CD8-positive, alpha-beta memory T cell (primary cell): ENCODE results near the gene TMEM235. TPM values are rescaled to one million over a fixed set of nuclear protein-coding genes. Genes with fewer than 3 reads are reported as not detected.
A peak's percentile ranks its signal among the peaks of the same experiment; 100 is the strongest.

Experiments
- CTCF ChIA-PET: fragments of 350-600 bp; sonication (Branson Sonifier 250); formaldehyde crosslinking; loops from one replicate; lab custom pipeline; 2021; ENCODE audit warnings: antibody characterized with exemption; lab: Charles Lee
- POLR2A ChIA-PET: fragments of 350-600 bp; sonication (Branson Sonifier 250); formaldehyde crosslinking; loops from one replicate; lab custom pipeline; 2021; ENCODE audit warnings: antibody characterized with exemption; lab: Charles Lee
- DNase-seq, 5 donors: peaks; one replicate each; pipeline versions ENCODE4 v3.0.0 to v3.0.0-alpha.2; 2020 to 2022; ENCODE audit warnings: mixed read lengths in 1 of 5
- H3K27ac ChIP-seq: one replicate; pipeline ENCODE4 v1.7.0; 2013; ENCODE audit warnings: low read depth, mild to moderate bottlenecking, low read length, moderate library complexity
- H3K27me3 ChIP-seq: 2 replicates; pipeline ENCODE4 v1.7.0; 2013; ENCODE audit warnings: low read length, mild to moderate bottlenecking; ENCODE audit not compliant: insufficient read depth, poor library complexity, severe bottlenecking
- H3K36me3 ChIP-seq: 2 replicates; pipeline ENCODE4 v1.7.0; 2013; ENCODE audit warnings: mild to moderate bottlenecking, low read length, moderate library complexity; ENCODE audit not compliant: insufficient read depth
- H3K4me1 ChIP-seq: 2 replicates; pipeline ENCODE4 v1.7.0; 2013; ENCODE audit warnings: mild to moderate bottlenecking, low read length, moderate library complexity; ENCODE audit not compliant: insufficient read depth
- H3K4me3 ChIP-seq: 2 replicates; pipeline ENCODE4 v1.7.0; 2013; ENCODE audit warnings: mild to moderate bottlenecking, low read length
- H3K9me3 ChIP-seq: 2 replicates; pipeline ENCODE4 v1.7.0; 2013; ENCODE audit warnings: mild to moderate bottlenecking, low read length
- H3K27ac Mint-ChIP-seq, 8 donors: one replicate each; pipeline ENCODE4 v1.8.0; 2020 to 2021; ENCODE audit warnings: mixed read lengths in 8 of 8, mild to moderate bottlenecking in 6 of 8, inconsistent platforms in 3 of 8, moderate library complexity in 3 of 8
- H3K27me3 Mint-ChIP-seq, 2 donors: one replicate each; pipeline ENCODE4 v1.8.0; 2020 to 2021; ENCODE audit warnings: mixed read lengths in 2 of 2, mild to moderate bottlenecking in 1 of 2, moderate library complexity in 1 of 2
- H3K36me3 Mint-ChIP-seq, 3 donors: one replicate each; pipeline ENCODE4 v1.8.0; 2020 to 2021; ENCODE audit warnings: mixed read lengths in 3 of 3, inconsistent platforms in 1 of 3, mild to moderate bottlenecking in 1 of 3
- H3K4me1 Mint-ChIP-seq, 3 donors: one replicate each; pipeline ENCODE4 v1.8.0; 2020 to 2021; ENCODE audit warnings: mixed read lengths in 3 of 3, inconsistent platforms in 1 of 3, mild to moderate bottlenecking in 1 of 3
- H3K4me3 Mint-ChIP-seq, 7 donors: one replicate each; pipeline ENCODE4 v1.8.0; 2020 to 2021; ENCODE audit warnings: mixed read lengths in 7 of 7, mild to moderate bottlenecking in 6 of 7, moderate library complexity in 4 of 7, inconsistent platforms in 2 of 7
- H3K9me3 Mint-ChIP-seq, 5 donors: one replicate each; pipeline ENCODE4 v1.8.0; 2020 to 2022; ENCODE audit warnings: mixed read lengths in 5 of 5, mild to moderate bottlenecking in 3 of 5, moderate library complexity in 2 of 5, inconsistent platforms in 1 of 5
- polyA plus RNA-seq: library from polyadenylated mRNA; unstranded; fragments of 300-500 nt; fragmentation: Illumina TruSeq; gene quantifications from one replicate; pipeline ENCODE4 v1.2.3, GENCODE V29; 2021
- total RNA-seq, 2 experiments: library from RNA; stranded (reverse); gene quantifications; one replicate each; pipeline ENCODE4 v1.2.3, GENCODE V29; 2021

Gene TMEM235
- not detected for total RNA-seq
- not detected for polyA plus RNA-seq

GRCh38 chr17:78230996-78231935 is at the start of gene TMEM235:
Gene TMEM235 (plus strand): TSS chr17:78231631. CDS start chr17:78232024, 393 bp downstream.
- no peak within 1 kb of the TSS for H3K27ac Mint-ChIP-seq
- H3K36me3 Mint-ChIP-seq: no peaks in the 10 kb centered on the region
- peak within 1 kb of the TSS in 1 of 7 donors; percentile 14 for H3K4me3 Mint-ChIP-seq
- no peaks in the 10 kb centered on the region for H3K4me1 ChIP-seq
- no peak within 1 kb of the TSS for H3K27ac ChIP-seq
- H3K36me3 ChIP-seq: no peaks in the 10 kb centered on the region
- CTCF ChIA-PET: no interaction called here
- POLR2A ChIA-PET: no interaction called here
- peaks cover 27 to 36% of the 10 kb centered on the region in 2 donors for H3K27me3 Mint-ChIP-seq
- no peak for DNase-seq
- H3K4me1 Mint-ChIP-seq: peaks cover 3 to 13% (median 9%) of the 10 kb centered on the region in 3 donors
- no peak within 1 kb of the TSS for H3K4me3 ChIP-seq
- no peaks in the 10 kb centered on the region for H3K9me3 ChIP-seq
- H3K27me3 ChIP-seq: peaks cover 12% of the 10 kb centered on the region
- H3K9me3 Mint-ChIP-seq: no peaks in the 10 kb centered on the region

- no peaks in the 10 kb centered on the region for H3K27me3 Mint-ChIP-seq
- ChIA-PET POLR2A (interaction anchor here (0.7 kb wide), 1 partner anchor 44 kb away, joined by 7 read pairs; no protein-coding TSS in a partner anchor), CTCF (no interaction called here)
- H3K27ac Mint-ChIP-seq: no peak overlapping the region
- no peaks in the 10 kb centered on the region for H3K9me3 ChIP-seq
- H3K9me3 Mint-ChIP-seq: no peaks in the 10 kb centered on the region
- no peak overlapping the region for H3K4me3 Mint-ChIP-seq
- no peak overlapping the region for H3K4me3 ChIP-seq
- H3K4me1 ChIP-seq: peaks cover 4% of the 10 kb centered on the region
- H3K27ac ChIP-seq: no peak overlapping the region
- no peak for DNase-seq
- no peaks in the 10 kb centered on the region for H3K36me3 Mint-ChIP-seq
- no peaks in the 10 kb centered on the region for H3K36me3 ChIP-seq
- no peaks in the 10 kb centered on the region for H3K27me3 ChIP-seq
- H3K4me1 Mint-ChIP-seq: peaks cover 13 to 22% (median 21%) of the 10 kb centered on the region in 3 donors
Measured at GRCh38 chr17:78182504-78182903, 48.9 kb upstream of the TMEM235 start.

- Mint-ChIP-seq H3K27ac (peak overlapping the region in 2 of 8 donors; percentile 17 to 65), H3K9me3 (no peaks in the 10 kb centered on the region), H3K4me3 (no peak overlapping the region), H3K36me3 (no peaks in the 10 kb centered on the region), H3K27me3 (no peaks in the 10 kb centered on the region), H3K4me1 (peaks cover 15 to 27% (median 25%) of the 10 kb centered on the region in 3 donors)
- ChIA-PET POLR2A (no interaction called here), CTCF (no interaction called here)
- Histone ChIP-seq H3K4me1 (peaks cover 6% of the 10 kb centered on the region), H3K4me3 (no peak overlapping the region), H3K36me3 (no peaks in the 10 kb centered on the region), H3K27ac (no peak overlapping the region), H3K27me3 (no peaks in the 10 kb centered on the region), H3K9me3 (no peaks in the 10 kb centered on the region)
- no peak for DNase-seq
Measured at GRCh38 chr17:78183916-78184315, 47.5 kb upstream of the TMEM235 start.

GRCh38 chr17:78184351-78184750 is 47.1 kb upstream of the TMEM235 start:
- Histone ChIP-seq H3K4me1 (peaks cover 6% of the 10 kb centered on the region), H3K9me3 (no peaks in the 10 kb centered on the region), H3K27ac (no peak overlapping the region), H3K36me3 (no peaks in the 10 kb centered on the region), H3K27me3 (no peaks in the 10 kb centered on the region), H3K4me3 (no peak overlapping the region)
- Mint-ChIP-seq H3K27ac (no peak overlapping the region), H3K36me3 (no peaks in the 10 kb centered on the region), H3K9me3 (no peaks in the 10 kb centered on the region), H3K4me3 (no peak overlapping the region), H3K27me3 (no peaks in the 10 kb centered on the region), H3K4me1 (peaks cover 15 to 27% (median 25%) of the 10 kb centered on the region in 3 donors)
- DNase-seq: no peak
- ChIA-PET CTCF (no interaction called here), POLR2A (no interaction called here)

DNA sequence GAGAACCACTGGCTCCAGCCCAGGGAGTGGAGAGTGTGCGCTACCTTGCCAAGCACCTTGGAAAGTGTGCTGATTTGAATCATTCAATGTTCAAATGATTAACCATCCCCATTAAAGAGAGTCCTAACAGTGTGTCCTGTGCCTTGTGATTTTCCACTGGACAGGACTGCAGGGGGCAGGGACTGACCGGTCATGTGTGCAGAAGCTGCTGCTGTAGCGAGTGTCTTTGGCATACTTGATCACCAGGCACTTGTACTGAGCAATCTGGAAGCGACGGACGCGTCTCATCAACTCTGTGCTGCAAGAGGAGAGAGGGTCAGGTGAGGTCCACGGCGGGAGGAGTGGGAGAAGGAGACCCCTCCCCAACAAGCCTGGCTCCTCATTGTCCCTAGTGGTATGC is 46.6 kb upstream of the TMEM235 start:
- Mint-ChIP-seq H3K36me3 (no peaks in the 10 kb centered on the region), H3K4me3 (peak overlapping the region in 5 of 7 donors; percentile 18 to 70 (median 42)), H3K27ac (peak overlapping the region in 3 of 8 donors; percentile 51 to 70 (median 60)), H3K9me3 (no peaks in the 10 kb centered on the region), H3K27me3 (no peaks in the 10 kb centered on the region), H3K4me1 (peaks cover 15 to 27% (median 25%) of the 10 kb centered on the region in 3 donors)
- CTCF ChIA-PET: interaction anchor here (1.2 kb wide), 1 partner anchor 51 kb away, joined by 4 read pairs; no protein-coding TSS in a partner anchor
- H3K36me3 ChIP-seq: no peaks in the 10 kb centered on the region
- no peaks in the 10 kb centered on the region for H3K27me3 ChIP-seq
- DNase-seq: no peak
- no peak overlapping the region for H3K27ac ChIP-seq
- POLR2A ChIA-PET: no interaction called here
- H3K4me1 ChIP-seq: peaks cover 6% of the 10 kb centered on the region
- no peaks in the 10 kb centered on the region for H3K9me3 ChIP-seq
- no peak overlapping the region for H3K4me3 ChIP-seq

DNA sequence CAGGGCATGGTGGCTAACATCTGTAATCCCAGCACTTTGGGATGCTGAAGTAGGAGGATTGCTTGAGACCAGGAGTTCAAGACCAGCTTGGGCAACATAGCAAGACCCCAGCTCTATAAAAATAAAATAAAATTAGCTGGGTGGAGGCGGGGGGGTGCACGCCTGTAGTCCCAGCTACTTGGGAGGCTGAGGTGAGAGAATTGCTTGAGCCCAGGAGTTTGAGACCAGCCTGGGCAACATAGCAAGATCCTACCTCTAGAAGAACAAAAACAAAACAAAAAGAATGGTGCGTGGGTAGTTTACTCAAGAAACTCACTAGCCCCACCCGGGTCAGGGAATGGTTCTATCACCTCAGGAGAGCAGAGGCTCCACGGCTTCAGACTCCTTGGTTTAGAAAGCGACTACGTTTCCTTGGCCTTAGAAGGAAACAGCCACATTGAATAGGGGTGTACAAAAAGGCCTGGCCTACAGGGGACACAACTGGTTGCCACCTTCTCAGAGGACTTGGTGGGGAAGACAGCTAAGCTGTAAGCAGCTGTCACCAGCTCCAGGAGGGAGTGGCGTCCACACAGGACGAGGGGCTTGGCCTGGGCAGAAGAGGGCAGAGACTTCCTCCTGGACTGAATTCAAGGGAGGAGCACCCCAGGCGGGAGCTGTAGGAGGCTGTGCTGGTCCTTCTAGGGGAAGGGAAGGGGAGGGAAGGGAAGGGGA is 45.3 kb upstream of the TMEM235 start:
- peak overlapping the region in 2 of 8 donors; percentile 58 to 78 for H3K27ac Mint-ChIP-seq
- Histone ChIP-seq H3K4me3 (no peak overlapping the region), H3K4me1 (peaks cover 6% of the 10 kb centered on the region), H3K9me3 (no peaks in the 10 kb centered on the region), H3K27ac (peak overlapping the region; percentile 18), H3K36me3 (no peaks in the 10 kb centered on the region), H3K27me3 (no peaks in the 10 kb centered on the region)
- POLR2A ChIA-PET: no interaction called here
- CTCF ChIA-PET: interaction anchor here (0.6 to 2.5 kb wide), 8 partner anchors 8 to 65 kb away, joined by 3 to 17 read pairs (median 4); no protein-coding TSS in a partner anchor
- no peak for DNase-seq
- H3K36me3 Mint-ChIP-seq: no peaks in the 10 kb centered on the region
- no peaks in the 10 kb centered on the region for H3K27me3 Mint-ChIP-seq
- peaks cover 10 to 18% (median 17%) of the 10 kb centered on the region in 3 donors for H3K4me1 Mint-ChIP-seq
- no peaks in the 10 kb centered on the region for H3K9me3 Mint-ChIP-seq
- peak overlapping the region; percentile 27 to 84 (median 69) for H3K4me3 Mint-ChIP-seq

DNA sequence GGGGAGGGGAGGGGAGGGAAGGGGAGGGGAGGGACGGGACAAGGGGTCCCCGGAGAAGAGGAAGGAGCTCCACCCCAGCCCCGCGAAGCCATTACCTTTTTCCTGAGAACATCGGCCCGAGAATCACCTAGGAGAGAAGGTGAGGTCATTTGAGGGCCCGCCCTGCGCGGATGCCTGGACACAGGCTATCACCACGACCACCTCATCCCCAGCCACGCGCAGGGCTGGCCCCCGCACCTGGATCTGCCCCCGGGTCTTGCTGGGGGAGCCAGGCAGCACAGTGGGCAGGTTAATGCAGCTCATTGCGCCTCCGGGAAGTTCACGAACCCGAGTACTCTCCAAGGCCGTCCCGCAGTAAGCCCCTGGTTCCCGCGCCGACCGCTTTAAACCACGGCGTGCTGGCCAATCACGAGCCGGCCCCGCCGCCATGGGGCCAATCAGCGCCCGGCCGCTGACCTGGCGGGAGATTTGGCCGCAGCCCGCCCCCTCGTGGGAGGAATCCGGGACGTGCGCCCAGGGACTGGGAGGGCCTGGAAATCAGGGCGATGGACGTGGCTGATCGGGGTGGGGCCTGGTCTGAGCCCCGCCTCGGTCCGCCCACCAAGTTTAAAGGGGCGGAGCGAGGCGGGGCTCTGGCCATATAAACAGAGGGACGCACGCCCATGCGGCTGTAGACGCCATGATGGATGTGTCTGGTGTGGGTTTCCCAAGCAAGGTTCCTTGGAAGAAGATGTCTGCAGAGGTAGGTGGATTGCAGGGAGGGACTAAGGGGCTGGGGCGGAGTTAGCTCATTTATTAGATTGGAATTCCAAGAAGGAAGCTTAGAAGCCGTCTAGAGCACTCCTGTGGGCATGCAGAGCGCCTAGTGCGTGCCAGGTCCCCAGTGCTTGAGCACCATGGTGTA is 44.5 kb upstream of the TMEM235 start, which contains the start of the genes AFMID and TK1:
Gene AFMID, plus strand, starts transcription at position 671 of the 904 bp plus-strand sequence. Its CDS starts 9 bp downstream, at position 680.
Gene TK1, minus strand, starts transcription at position 361 of the 904 bp plus-strand sequence. Its CDS starts 58 bp downstream, at position 303.
- Mint-ChIP-seq H3K4me3 (peak within 1 kb of the TSS; percentile 74 to 87 (median 84)), H3K36me3 (no peaks in the 10 kb centered on the region), H3K27ac (peak within 1 kb of the TSS in 3 of 8 donors; percentile 38 to 82 (median 72)), H3K4me1 (peaks cover 10 to 18% (median 17%) of the 10 kb centered on the region in 3 donors), H3K27me3 (no peaks in the 10 kb centered on the region), H3K9me3 (no peaks in the 10 kb centered on the region)
- DNase-seq: peak; percentile 64 to 81 (median 68)
- peak within 1 kb of the TSS; percentile 76 for H3K4me3 ChIP-seq
- peaks cover 6% of the 10 kb centered on the region for H3K4me1 ChIP-seq
- no peaks in the 10 kb centered on the region for H3K9me3 ChIP-seq
- H3K27me3 ChIP-seq: no peaks in the 10 kb centered on the region
- H3K27ac ChIP-seq: peak within 1 kb of the TSS; percentile 54
- no peaks in the 10 kb centered on the region for H3K36me3 ChIP-seq
- ChIA-PET POLR2A (no interaction called here), CTCF (interaction anchor here (0.6 to 2.5 kb wide), 9 partner anchors 9 to 76 kb away, joined by 3 to 17 read pairs (median 3); no protein-coding TSS in a partner anchor)
